Posterior vena cava (tissue), 2 donors: ENCODE data around the gene FIGNL1. TPM values are rescaled to one million over a fixed set of nuclear protein-coding genes. Genes with fewer than 3 reads are reported as not detected.
"Not testable (repeated sequence)": the region's sequence is repeated elsewhere in the genome, so short reads cannot be mapped to it uniquely, and the experiment has no call there.

Experiments
- DNase-seq: peaks from one replicate; pipeline ENCODE4 v3.0.0-alpha.2; 2020; ENCODE audit warnings: low spot score
- intact Hi-C, 2 donors: fragments of 100-400 bp; cut with DNase I; formaldehyde crosslinking; loops; one replicate each; pipeline versions ENCODE4 v1.14.1 to v1.14.2; 2022 to 2023
- total RNA-seq, 2 donors: library from RNA; stranded (reverse); fragmentation: NEBNext Ultra II Directional; extraction: Animal tissue kit (Norgen Biotek cat#: 25700); gene quantifications; one replicate each; pipeline ENCODE4 v1.2.1, GENCODE V29; 2021
- donor health status: DM: yes; HTN: yes; CAD: no.
- donor health status: DM: yes; HTN: yes; CAD: no.

The FIGNL1 gene
- total RNA-seq, 2 donors from 2014 or later, result 4.4 to 8.3 TPM

- intact Hi-C loops, result loop anchor here (10.0 kb wide), 2 partner anchors 201 to 591 kb away; no protein-coding TSS in a partner anchor
- DNase-seq, result peak; percentile 67
Measured at GRCh38 chr7:50473531-50473930, 23.4 kb upstream of the FIGNL1 start.

GRCh38 chr7:50472427-50472826, 22.3 kb upstream of the FIGNL1 start:
- no peak for DNase-seq
- intact Hi-C loops, result loop anchor here (10.0 kb wide), 2 partner anchors 202 to 592 kb away; no protein-coding TSS in a partner anchor

GRCh38 chr7:50471970-50472369, 21.8 kb upstream of the FIGNL1 start:
- DNase-seq, result no peak
- intact Hi-C loops, result loop anchor here (10.0 kb wide), 2 partner anchors 203 to 593 kb away; no protein-coding TSS in a partner anchor

- intact Hi-C loops, result loop anchor here (10.0 kb wide), 2 partner anchors 204 to 594 kb away; no protein-coding TSS in a partner anchor
- no peak for DNase-seq
Measured at GRCh38 chr7:50470250-50471163, 20.4 kb upstream of the FIGNL1 start.

GRCh38 chr7:50469181-50469580, 19.0 kb upstream of the FIGNL1 start:
- DNase-seq, result no peak
- intact Hi-C loops, result loop anchor here (5.0 to 10.0 kb wide), 3 partner anchors 126 to 686 kb away; no protein-coding TSS in a partner anchor

- intact Hi-C loops, result loop anchor here (5.0 to 10.0 kb wide), 3 partner anchors 127 to 687 kb away; no protein-coding TSS in a partner anchor
- DNase-seq, result peak; percentile 95
Measured at GRCh38 chr7:50467817-50468610, 17.9 kb upstream of the FIGNL1 start.

GRCh38 chr7:50466815-50467585, 16.9 kb upstream of the FIGNL1 start:
- intact Hi-C loops, result loop anchor here (5.0 to 10.0 kb wide), 3 partner anchors 128 to 688 kb away; no protein-coding TSS in a partner anchor
- DNase-seq, result no peak

- DNase-seq, result peak; percentile 79
- intact Hi-C loops, result loop anchor here (5.0 to 10.0 kb wide), 3 partner anchors 132 to 692 kb away; no protein-coding TSS in a partner anchor
Measured at GRCh38 chr7:50463035-50463434, 12.9 kb upstream of the FIGNL1 start.

- intact Hi-C loops, result loop anchor here (5.0 to 10.0 kb wide), 3 partner anchors 132 to 692 kb away; no protein-coding TSS in a partner anchor
- no peak for DNase-seq
Measured at GRCh38 chr7:50462361-50462760, 12.2 kb upstream of the FIGNL1 start.

- intact Hi-C loops, result loop anchor here (5.0 to 10.0 kb wide), 3 partner anchors 133 to 693 kb away; no protein-coding TSS in a partner anchor
- DNase-seq, result no peak
Measured at GRCh38 chr7:50461695-50462094, 11.5 kb upstream of the FIGNL1 start.

GRCh38 chr7:50459183-50459582, 9.0 kb upstream of the FIGNL1 start:
- intact Hi-C loops, DNase-seq: not testable (repeated sequence)

GRCh38 chr7:50458651-50459050, 8.5 kb upstream of the FIGNL1 start:
- intact Hi-C loops, result not testable (repeated sequence)

GRCh38 chr7:50456371-50457123, 6.4 kb upstream of the FIGNL1 start:
- intact Hi-C loops, result no loop called here
- no peak for DNase-seq

More at GRCh38 chr7:50458651-50459050, 8.5 kb upstream of the FIGNL1 start:
- DNase-seq, result not testable (repeated sequence)

- DNase-seq, result no peak
- intact Hi-C loops, result no loop called here
Measured at GRCh38 chr7:50455658-50456057, 5.5 kb upstream of the FIGNL1 start.

- intact Hi-C loops, result no loop called here
- DNase-seq, result no peak
Measured at GRCh38 chr7:50454968-50455367, 4.8 kb upstream of the FIGNL1 start.

- intact Hi-C loops, result no loop called here
- DNase-seq, result no peak
Measured at GRCh38 chr7:50450590-50451032, 461 bp upstream of the FIGNL1 start.

GRCh38 chr7:50449501-50449880, 659 bp downstream of the FIGNL1 start:
- no peak for DNase-seq
- intact Hi-C loops, result no loop called here

GRCh38 chr7:50448823-50449222, 1.3 kb downstream of the FIGNL1 start:
- no peak for DNase-seq
- intact Hi-C loops, result no loop called here
